Stimulated activated naive B cell treated with anti-CD40 and anti-IgM and Interleukin-4, amounts not matched to agents 10 μg/mL and 1 μg/mL and 100 μg/mL, for 72 hours (primary cell): ENCODE measurements around the gene SLC35G3.
"Not testable (repeated sequence)": the region's sequence is repeated elsewhere in the genome, so short reads cannot be mapped to it uniquely, and the experiment has no call there.

Experiments
- ATAC-seq, 2 donors: fragments of 150-1000 bp; cut with Tn5 transposase; replicated peaks; 2 replicates each; pipeline ENCODE4 v1.10.0; 2021; ENCODE audit warnings: moderate library complexity in 1 of 2
- DNase-seq: peaks from one replicate; pipeline ENCODE4 v3.0.0; 2021
- H3K27ac Mint-ChIP-seq: one replicate; pipeline ENCODE4 v1.8.0; 2022; ENCODE audit warnings: mild to moderate bottlenecking, mixed read lengths
- H3K27me3 Mint-ChIP-seq, 2 donors: one replicate each; pipeline ENCODE4 v1.8.0; 2022; ENCODE audit warnings: mixed read lengths in 2 of 2
- H3K36me3 Mint-ChIP-seq, 2 donors: one replicate each; pipeline ENCODE4 v1.8.0; 2022; ENCODE audit warnings: mixed read lengths in 2 of 2, mild to moderate bottlenecking in 1 of 2
- H3K4me1 Mint-ChIP-seq, 2 donors: one replicate each; pipeline ENCODE4 v1.8.0; 2022; ENCODE audit warnings: mixed read lengths in 2 of 2, mild to moderate bottlenecking in 1 of 2
- H3K4me3 Mint-ChIP-seq, 2 donors: one replicate each; pipeline ENCODE4 v1.8.0; 2022; ENCODE audit warnings: mild to moderate bottlenecking in 2 of 2, mixed read lengths in 2 of 2, moderate library complexity in 1 of 2
- H3K9me3 Mint-ChIP-seq, 2 donors: one replicate each; pipeline ENCODE4 v1.8.0; 2022; ENCODE audit warnings: mixed read lengths in 2 of 2, mild to moderate bottlenecking in 1 of 2

SLC35G3 gene

GRCh38 chr17:35194001-35194400, at the start of gene SLC35G3:
TSS of gene SLC35G3 (minus strand) at chr17:35194393. CDS start at chr17:35194307, 86 bp downstream.
- H3K27ac Mint-ChIP-seq, H3K4me1 Mint-ChIP-seq: not testable (repeated sequence)

GRCh38 chr17:35243561-35244340, 49.6 kb upstream of the SLC35G3 start:
- H3K36me3 Mint-ChIP-seq = peaks cover 7 to 14% of the 10 kb centered on the region in 2 donors
- peak; percentile 11 for DNase-seq
- H3K4me1 Mint-ChIP-seq = peaks cover 22 to 47% of the 10 kb centered on the region in 2 donors
- peaks cover 0 to 10% of the 10 kb centered on the region in 2 donors for H3K27me3 Mint-ChIP-seq
- H3K27ac Mint-ChIP-seq = peak overlapping the region; percentile 73
- peak; percentile 38 to 55 for ATAC-seq
- H3K9me3 Mint-ChIP-seq = no peaks in the 10 kb centered on the region
- peak overlapping the region; percentile 95 to 100 for H3K4me3 Mint-ChIP-seq

More at GRCh38 chr17:35194001-35194400, at the start of gene SLC35G3:
- H3K4me3 Mint-ChIP-seq, H3K9me3 Mint-ChIP-seq, ATAC-seq, H3K36me3 Mint-ChIP-seq, DNase-seq: not testable (repeated sequence)
- H3K27me3 Mint-ChIP-seq = peaks cover 23 to 36% of the 10 kb centered on the region in 2 donors

- Mint-ChIP-seq H3K9me3 (no peaks in the 10 kb centered on the region), H3K4me1 (peaks cover 22 to 47% of the 10 kb centered on the region in 2 donors), H3K27me3 (peaks cover 0 to 10% of the 10 kb centered on the region in 2 donors), H3K4me3 (peak within 1 kb of the TSS; percentile 95 to 100), H3K27ac (peak within 1 kb of the TSS; percentile 97), H3K36me3 (peaks cover 6 to 10% of the 10 kb centered on the region in 2 donors)
- ATAC-seq = peak; percentile 84 to 88
- DNase-seq = peak; percentile 86
Observed at GRCh38 chr17:35242805-35243560, 48.8 kb upstream of the SLC35G3 start, which contains the start of gene SLFN5. TSS of gene SLFN5 (plus strand) at chr17:35243072. CDS start at chr17:35258691, 15,619 bp downstream.

GRCh38 chr17:35242158-35242804, 48.1 kb upstream of the SLC35G3 start:
- ATAC-seq = peak; percentile 55 to 68
- peak; percentile 54 for DNase-seq
- Mint-ChIP-seq H3K4me1 (peaks cover 23 to 48% of the 10 kb centered on the region in 2 donors), H3K36me3 (peaks cover 0 to 4% of the 10 kb centered on the region in 2 donors), H3K9me3 (no peaks in the 10 kb centered on the region), H3K4me3 (peak overlapping the region; percentile 95 to 100), H3K27ac (peak overlapping the region; percentile 73), H3K27me3 (peaks cover 0 to 3% of the 10 kb centered on the region in 2 donors)

GRCh38 chr17:35241520-35241919, 47.3 kb upstream of the SLC35G3 start:
- ATAC-seq = no peak
- H3K27ac Mint-ChIP-seq = no peak overlapping the region
- H3K4me3 Mint-ChIP-seq = peak overlapping the region; percentile 95 to 100
- H3K9me3 Mint-ChIP-seq = no peaks in the 10 kb centered on the region
- H3K36me3 Mint-ChIP-seq = no peaks in the 10 kb centered on the region
- no peak for DNase-seq
- H3K27me3 Mint-ChIP-seq = peaks cover 0 to 4% of the 10 kb centered on the region in 2 donors
- peaks cover 25 to 45% of the 10 kb centered on the region in 2 donors for H3K4me1 Mint-ChIP-seq

- no peaks in the 10 kb centered on the region for H3K36me3 Mint-ChIP-seq
Observed at GRCh38 chr17:35240861-35241260, 46.7 kb upstream of the SLC35G3 start.

GRCh38 chr17:35239823-35240222, 45.6 kb upstream of the SLC35G3 start:
- peaks cover 20 to 39% of the 10 kb centered on the region in 2 donors for H3K4me1 Mint-ChIP-seq
- ATAC-seq (no peak), DNase-seq (no peak)

More at GRCh38 chr17:35240861-35241260, 46.7 kb upstream of the SLC35G3 start:
- H3K9me3 Mint-ChIP-seq = no peaks in the 10 kb centered on the region
- H3K27me3 Mint-ChIP-seq = peaks cover under 1 to 6% of the 10 kb centered on the region in 2 donors
- H3K4me3 Mint-ChIP-seq = peak overlapping the region in 1 of 2 donors; percentile 36
- no peak for ATAC-seq
- no peak overlapping the region for H3K27ac Mint-ChIP-seq
- DNase-seq = no peak
- peaks cover 25 to 45% of the 10 kb centered on the region in 2 donors for H3K4me1 Mint-ChIP-seq

GRCh38 chr17:35238821-35239220, 44.6 kb upstream of the SLC35G3 start:
- Mint-ChIP-seq H3K9me3 (peaks cover 0 to 3% of the 10 kb centered on the region in 2 donors), H3K4me1 (peaks cover 10 to 29% of the 10 kb centered on the region in 2 donors), H3K27me3 (peaks cover 17 to 18% of the 10 kb centered on the region in 2 donors), H3K27ac (no peak overlapping the region), H3K4me3 (no peak overlapping the region), H3K36me3 (no peaks in the 10 kb centered on the region)
- ATAC-seq (no peak), DNase-seq (no peak)

More at GRCh38 chr17:35239823-35240222, 45.6 kb upstream of the SLC35G3 start:
- no peaks in the 10 kb centered on the region for H3K36me3 Mint-ChIP-seq
- H3K4me3 Mint-ChIP-seq = no peak overlapping the region
- no peak overlapping the region for H3K27ac Mint-ChIP-seq
- H3K27me3 Mint-ChIP-seq = peaks cover 11 to 12% of the 10 kb centered on the region in 2 donors
- H3K9me3 Mint-ChIP-seq = no peaks in the 10 kb centered on the region

- H3K4me1 Mint-ChIP-seq = peaks cover 7 to 21% of the 10 kb centered on the region in 2 donors
- peaks cover 0 to 3% of the 10 kb centered on the region in 2 donors for H3K9me3 Mint-ChIP-seq
- DNase-seq (no peak), ATAC-seq (no peak)
- H3K36me3 Mint-ChIP-seq = no peaks in the 10 kb centered on the region
- peaks cover 19% of the 10 kb centered on the region in 2 donors for H3K27me3 Mint-ChIP-seq
- H3K4me3 Mint-ChIP-seq = no peak overlapping the region
- no peak overlapping the region for H3K27ac Mint-ChIP-seq
Observed at GRCh38 chr17:35236821-35237220, 42.6 kb upstream of the SLC35G3 start.

- H3K4me1 Mint-ChIP-seq = peaks cover 4 to 17% of the 10 kb centered on the region in 2 donors
- H3K9me3 Mint-ChIP-seq = peaks cover 0 to 4% of the 10 kb centered on the region in 2 donors
- no peaks in the 10 kb centered on the region for H3K36me3 Mint-ChIP-seq
- no peak for DNase-seq
- ATAC-seq = no peak
- no peak overlapping the region for H3K4me3 Mint-ChIP-seq
- H3K27me3 Mint-ChIP-seq = peaks cover 24 to 28% of the 10 kb centered on the region in 2 donors
- no peak overlapping the region for H3K27ac Mint-ChIP-seq
Observed at GRCh38 chr17:35235917-35236316, 41.7 kb upstream of the SLC35G3 start.

- peaks cover 0 to 7% of the 10 kb centered on the region in 2 donors for H3K9me3 Mint-ChIP-seq
- H3K4me1 Mint-ChIP-seq = peaks cover 4 to 12% of the 10 kb centered on the region in 2 donors
- no peak overlapping the region for H3K4me3 Mint-ChIP-seq
- no peak for DNase-seq
- no peak for ATAC-seq
- H3K27ac Mint-ChIP-seq = no peak overlapping the region
- H3K27me3 Mint-ChIP-seq = peaks cover 30 to 34% of the 10 kb centered on the region in 2 donors
- no peaks in the 10 kb centered on the region for H3K36me3 Mint-ChIP-seq
Observed at GRCh38 chr17:35235289-35235688, 41.1 kb upstream of the SLC35G3 start.

GRCh38 chr17:35234315-35234714, 40.1 kb upstream of the SLC35G3 start:
- not testable (repeated sequence) for H3K4me1 Mint-ChIP-seq, DNase-seq, H3K4me3 Mint-ChIP-seq, H3K36me3 Mint-ChIP-seq, H3K27ac Mint-ChIP-seq, H3K9me3 Mint-ChIP-seq, ATAC-seq
- H3K27me3 Mint-ChIP-seq = peaks cover 37 to 43% of the 10 kb centered on the region in 2 donors

- Mint-ChIP-seq H3K36me3 (no peaks in the 10 kb centered on the region), H3K27me3 (peaks cover 34 to 49% of the 10 kb centered on the region in 2 donors), H3K9me3 (peaks cover 0 to 8% of the 10 kb centered on the region in 2 donors), H3K27ac (no peak overlapping the region), H3K4me3 (no peak overlapping the region), H3K4me1 (no peaks in the 10 kb centered on the region)
- DNase-seq (no peak), ATAC-seq (no peak)
Observed at GRCh38 chr17:35229638-35230037, 35.4 kb upstream of the SLC35G3 start.

GRCh38 chr17:35227546-35227945, 33.4 kb upstream of the SLC35G3 start:
- peaks cover 0 to 9% of the 10 kb centered on the region in 2 donors for H3K9me3 Mint-ChIP-seq
- no peaks in the 10 kb centered on the region for H3K4me1 Mint-ChIP-seq
- no peak for DNase-seq
- no peaks in the 10 kb centered on the region for H3K36me3 Mint-ChIP-seq
- ATAC-seq = no peak
- H3K27me3 Mint-ChIP-seq = peaks cover 42 to 55% of the 10 kb centered on the region in 2 donors
- no peak overlapping the region for H3K27ac Mint-ChIP-seq
- H3K4me3 Mint-ChIP-seq = no peak overlapping the region
